Adrenal gland (tissue), 12 donors: ENCODE results near the gene ABL1. TPM values are rescaled to one million over a fixed set of nuclear protein-coding genes. Genes with fewer than 3 reads are reported as not detected.

Source experiments
- DNase-seq, 7 donors: peaks; one replicate each; pipeline ENCODE4 v3.0.0-alpha.2; 2019 to 2020
- H3K27ac ChIP-seq, 5 donors: fragments of 200-600 bp; sonication (generic) in 4 of 5; 1 replicate in 3 of 5; 2 replicates in 2 of 5; pipeline versions ENCODE4 v1.5.1 to v1.8.0; 2016 to 2020; ENCODE audit warnings: mild to moderate bottlenecking in 1 of 5
- H3K27me3 ChIP-seq: fragments of 200-600 bp; 2 replicates; pipeline ENCODE4 v1.8.0; 2021
- H3K36me3 ChIP-seq, 2 donors: fragments of 200-600 bp; replicated peaks in 1 of 2; 1 replicate in 1 of 2; 2 replicates in 1 of 2; pipeline versions ENCODE4 v1.5.1 to v1.8.0; 2018 to 2022
- H3K4me1 ChIP-seq, 2 donors: fragments of 200-600 bp; replicated peaks in 1 of 2; 1 replicate in 1 of 2; 2 replicates in 1 of 2; pipeline versions ENCODE4 v1.5.1 to v1.8.0; 2018 to 2021
- H3K4me3 ChIP-seq, 4 donors: fragments of 200-600 bp; sonication (generic) in 3 of 4; one replicate each; pipeline ENCODE4 v1.5.1; 2016 to 2018
- H3K9me3 ChIP-seq, 3 donors: fragments of 200-600 bp; sonication (generic) in 1 of 3; replicated peaks in 1 of 3; 1 replicate in 2 of 3; 2 replicates in 1 of 3; pipeline versions ENCODE4 v1.5.1 to v1.8.0; 2016 to 2021
- CTCF ChIP-seq, 6 experiments: fragments of 450-650 bp in 4 of 6; fragments of 200-600 bp in 2 of 6; sonication (generic) in 1 of 6; IDR thresholded peaks; 1 replicate in 5 of 6; 2 replicates in 1 of 6; pipeline versions ENCODE4 v1.5.1 to v1.8.0; 2016 to 2021; ENCODE audit warnings: antibody characterized with exemption in 6 of 6, mild to moderate bottlenecking in 2 of 6, moderate library complexity in 1 of 6
- POLR2A ChIP-seq, 2 donors: fragments of 450-650 bp; IDR thresholded peaks; one replicate each; pipeline ENCODE4 v1.6.1; 2017; ENCODE audit warnings: antibody characterized with exemption in 2 of 2, mild to moderate bottlenecking in 2 of 2, moderate library complexity in 1 of 2
- WGBS, 4 donors: extraction: QIAGEN DNeasy Blood & Tissue Kit in 2 of 4; methylation state at CpG; one replicate each; pipeline versions ENCODE4 v1.1.5 to v1.1.7; 2013 to 2017; 5-methylcytosine and 5-hydroxymethylcytosine counted together
- intact Hi-C, 2 donors: fragments of 100-400 bp; cut with DNase I; formaldehyde crosslinking; loops; one replicate each; pipeline versions ENCODE4 v1.14.1 to v1.15.0; 2022 to 2023
- polyA plus RNA-seq, 3 donors: library from polyadenylated mRNA; stranded (reverse); fragments of 200-250 nt in 2 of 3; fragments of 350-450 nt in 1 of 3; fragmentation: Illumina TruSeq in 1 of 3; extraction: RNeasy Lipid Tissue Mini Kit (QIAGEN cat#74804) in 1 of 3; gene quantifications; one replicate each; pipeline ENCODE4 v1.2.3, GENCODE V29; 2013 to 2014
- total RNA-seq, 9 donors: library from RNA; depleted of rRNA in 4 of 9; stranded (reverse); fragments of >200 nt in 4 of 9; fragments of 120-200 nt in 1 of 9; fragmentation: NEBNext Ultra II Directional in 1 of 9; extraction: Animal tissue kit (Norgen Biotek cat#: 25700) in 1 of 9; gene quantifications; one replicate each; pipeline versions ENCODE4 v1.1.0 to v1.2.4, GENCODE V29; 2013 to 2023
- donor health status: healthy with polysubstance abuse.
- donor health status: Bipolar disorder and iron deficiency.
- donor health status: DM: yes; HTN: yes; CAD: no.
- donor health status: DM: no; HTN: no; CAD: no.
- donor health status: DM: no; HTN: no; CAD: no.
- donor health status: DM: yes; HTN: yes; CAD: no.

Gene ABL1
- total and polyA plus RNA-seq, 12 donors = 27.2 to 83.2 (median 45.7) TPM

DNA sequence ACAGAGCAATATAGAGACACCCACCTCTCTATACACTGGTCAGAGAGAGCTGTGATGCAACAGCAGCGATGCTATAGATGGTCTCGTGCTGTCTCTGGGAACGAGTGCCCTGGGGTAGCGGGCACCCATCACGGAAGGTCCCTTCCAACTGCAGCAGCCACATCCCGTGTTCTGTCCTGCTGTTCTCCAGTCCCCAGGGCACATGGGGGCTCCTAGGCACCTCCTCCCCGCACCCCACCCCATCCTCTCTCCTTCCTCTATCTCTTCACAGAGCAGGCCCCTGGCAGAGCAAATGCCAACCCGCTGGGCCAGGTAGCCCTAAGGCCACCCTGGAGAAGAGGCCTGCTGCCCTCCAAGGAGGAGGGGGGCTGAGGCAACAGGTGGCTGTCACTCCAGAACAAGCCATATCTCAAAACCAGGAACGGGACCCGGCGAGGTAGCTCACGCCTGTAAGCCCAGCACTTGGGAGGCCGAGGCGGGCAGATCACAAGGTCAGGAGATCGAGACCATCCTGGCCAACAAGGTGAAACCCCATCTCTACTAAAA lies 95.8 kb downstream of the ABL1 start:
- H3K27me3 ChIP-seq = no peaks in the 10 kb centered on the region
- no peak overlapping the region for H3K4me3 ChIP-seq
- H3K9me3 ChIP-seq = no peaks in the 10 kb centered on the region
- intact Hi-C loops = loop anchor here (5.0 to 10.0 kb wide), 3 partner anchors 44 to 226 kb away; no protein-coding TSS in a partner anchor
- H3K36me3 ChIP-seq = no peaks in the 10 kb centered on the region
- TF ChIP-seq CTCF (IDR thresholded peaks at IDR 0.05) = no peak
- no peak for TF ChIP-seq POLR2A (IDR thresholded peaks at IDR 0.05)
- H3K27ac ChIP-seq = no peak overlapping the region
- no peak for DNase-seq
- H3K4me1 ChIP-seq = peaks cover 26 to 30% of the 10 kb centered on the region in 2 donors
- WGBS, 4 donors = 91 to 95% (median 95%) methylated on average over 11 to 15 of the region's 15 CpGs

- H3K27ac ChIP-seq = no peak overlapping the region
- H3K27me3 ChIP-seq = no peaks in the 10 kb centered on the region
- DNase-seq = peak in 1 of 7 donors; percentile 37
- H3K36me3 ChIP-seq = no peaks in the 10 kb centered on the region
- 77 to 81% (median 78%) methylated on average over 20 of the region's 20 CpGs for WGBS, 4 donors
- peaks cover 32 to 38% of the 10 kb centered on the region in 2 donors for H3K4me1 ChIP-seq
- no peaks in the 10 kb centered on the region for H3K9me3 ChIP-seq
- intact Hi-C loops = loop anchor here (5.0 to 10.0 kb wide), 3 partner anchors 44 to 227 kb away; no protein-coding TSS in a partner anchor
- no peak overlapping the region for H3K4me3 ChIP-seq
- TF ChIP-seq CTCF (IDR thresholded peaks at IDR 0.05) (no peak), POLR2A (IDR thresholded peaks at IDR 0.05) (no peak)
These were observed 96.6 kb downstream of the ABL1 start for GRCh38 chr9:130931508-130932254.

- TF ChIP-seq POLR2A (IDR thresholded peaks at IDR 0.05) (no peak), CTCF (IDR thresholded peaks at IDR 0.05) (peak in 1 of 6 experiments; percentile 11)
- Histone ChIP-seq H3K36me3 (no peaks in the 10 kb centered on the region), H3K4me1 (peaks cover 36 to 42% of the 10 kb centered on the region in 2 donors), H3K27ac (peak overlapping the region in 1 of 5 donors; percentile 49), H3K27me3 (peaks cover 4% of the 10 kb centered on the region), H3K9me3 (no peaks in the 10 kb centered on the region), H3K4me3 (no peak overlapping the region)
- intact Hi-C loops = loop anchor here (5.0 to 10.0 kb wide), 3 partner anchors 45 to 228 kb away; no protein-coding TSS in a partner anchor
- peak in 2 of 7 donors; percentile 49 to 58 for DNase-seq
- 50 to 59% (median 57%) methylated on average over 20 to 21 of the region's 21 CpGs for WGBS, 4 donors
These were observed 97.4 kb downstream of the ABL1 start for GRCh38 chr9:130932255-130933079.
